PC-3 (cell line): Measurements from ENCODE around the gene CTF1. TPM values are rescaled to one million over a fixed set of nuclear protein-coding genes. Genes with fewer than 3 reads are reported as not detected.

Experiments used
- ATAC-seq: fragments of 200-7000 bp; cut with Tn5 transposase; 2 replicates; pipeline ENCODE4 v1.9.1; 2020; ENCODE audit warnings: mild to moderate bottlenecking, moderate library complexity
- BruUV-seq: library from RNA; stranded (reverse); fragments of 400-500 nt; replicated peaks from 2 replicates; lab custom pipeline; 2021; lab: Mats Ljungman, UMichigan
- CTCF ChIA-PET: fragments of 300-600 bp; sonication (Branson Sonifier 250); formaldehyde crosslinking; loops from one replicate; lab custom pipeline; 2022; ENCODE audit warnings: antibody characterized with exemption; lab: Charles Lee
- POLR2A ChIA-PET: fragments of 300-600 bp; sonication (Branson Sonifier 250); formaldehyde crosslinking; loops from one replicate; lab custom pipeline; 2022; ENCODE audit warnings: antibody characterized with exemption; ENCODE audit not compliant: unreplicated experiment; lab: Charles Lee
- DNase-seq: peaks from one replicate; pipeline ENCODE4 v3.0.0-alpha.2; 2015
- H2AFZ ChIP-seq: fragments of 300-600 bp; sonication (generic); 2 replicates; pipeline ENCODE4 v1.6.0; 2016; ENCODE audit warnings: antibody characterized with exemption, low read length
- H3F3A ChIP-seq: fragments of 300-600 bp; sonication (generic); one replicate; pipeline ENCODE4 v1.6.0; 2017; ENCODE audit warnings: antibody characterized with exemption, low read length, control low read depth, mild to moderate bottlenecking; ENCODE audit not compliant: unreplicated experiment
- H3K27ac ChIP-seq: fragments of 300-600 bp; sonication (generic); 2 replicates; pipeline ENCODE4 v1.5.1; 2016; ENCODE audit warnings: mild to moderate bottlenecking, low read length
- H3K27me3 ChIP-seq: fragments of 300-600 bp; sonication (generic); 2 replicates; pipeline ENCODE4 v1.6.1; 2016; ENCODE audit warnings: low read length, mixed read lengths
- H3K36me3 ChIP-seq: fragments of 300-600 bp; sonication (generic); 2 replicates; pipeline ENCODE4 v1.6.1; 2016; ENCODE audit warnings: low read depth, mixed run types, low read length, mixed read lengths
- H3K4me1 ChIP-seq: fragments of 300-600 bp; sonication (generic); 2 replicates; pipeline ENCODE4 v1.5.1; 2016; ENCODE audit warnings: low read length; ENCODE audit not compliant: insufficient read depth
- H3K4me2 ChIP-seq: fragments of 300-600 bp; sonication (generic); 2 replicates; pipeline ENCODE4 v1.6.0; 2016; ENCODE audit warnings: low read length
- H3K4me3 ChIP-seq: fragments of 300-600 bp; sonication (generic); 2 replicates; pipeline ENCODE4 v1.5.1; 2016; ENCODE audit warnings: mild to moderate bottlenecking, low read length, mixed read lengths
- H3K79me2 ChIP-seq: fragments of 300-600 bp; sonication (generic); 2 replicates; pipeline ENCODE4 v1.6.1; 2017; ENCODE audit warnings: low read length, mixed read lengths
- H3K9ac ChIP-seq: fragments of 300-600 bp; sonication (generic); 2 replicates; pipeline ENCODE4 v1.6.0; 2016; ENCODE audit warnings: mild to moderate bottlenecking, low read length
- H3K9me2 ChIP-seq: fragments of 300-600 bp; sonication (generic); replicated peaks from 2 replicates; pipeline ENCODE4 v1.6.1; 2016; ENCODE audit warnings: mixed run types, low read length, mixed read lengths
- H3K9me3 ChIP-seq: fragments of 300-600 bp; sonication (generic); 2 replicates; pipeline ENCODE4 v1.6.1; 2016; ENCODE audit warnings: low read length, mixed read lengths
- H4K20me1 ChIP-seq: fragments of 300-600 bp; sonication (generic); 2 replicates; pipeline ENCODE4 v1.6.1; 2016; ENCODE audit warnings: low read length, mixed read lengths
- EZH2 ChIP-seq: fragments of 300-600 bp; sonication (generic); IDR thresholded peaks from one replicate; pipeline ENCODE4 v1.6.1; 2017; ENCODE audit warnings: antibody characterized with exemption, mild to moderate bottlenecking, low read length; ENCODE audit not compliant: unreplicated experiment
- EZH2phosphoT487 ChIP-seq: fragments of 300-600 bp; sonication (generic); IDR thresholded peaks from 2 replicates; pipeline ENCODE4 v1.6.1; 2018; ENCODE audit warnings: mild to moderate bottlenecking, antibody characterized with exemption, low read length, borderline replicate concordance
- intact Hi-C: fragments of 100-400 bp; cut with micrococcal nuclease; formaldehyde crosslinking; loops from 2 replicates; pipeline ENCODE4 v1.9.0; 2023
- microRNA-seq: library from miRNA; unstranded; fragments of <30 nt; microRNA quantifications from one replicate; pipeline ENCODE4 v1.1.0, GENCODE V29; 2020; ENCODE audit not compliant: unreplicated experiment
- total RNA-seq: library from RNA; depleted of rRNA; stranded (reverse); fragments of >200 nt; gene quantifications from 2 replicates; pipeline ENCODE4 v1.2.3, GENCODE V29; 2014; rRNA removed
- TF ChIP-seq, protein P1 (sequence below): fragments of 300-600 bp; sonication (generic); conservative IDR thresholded peaks from 2 replicates; pipeline ENCODE4 v1.5.1; 2017; ENCODE audit warnings: antibody characterized with exemption, low read depth, mild to moderate bottlenecking, low read length

CTF1 gene
- total RNA-seq, 1 experiment from 2014 or later, result 0.29 TPM

DNA sequence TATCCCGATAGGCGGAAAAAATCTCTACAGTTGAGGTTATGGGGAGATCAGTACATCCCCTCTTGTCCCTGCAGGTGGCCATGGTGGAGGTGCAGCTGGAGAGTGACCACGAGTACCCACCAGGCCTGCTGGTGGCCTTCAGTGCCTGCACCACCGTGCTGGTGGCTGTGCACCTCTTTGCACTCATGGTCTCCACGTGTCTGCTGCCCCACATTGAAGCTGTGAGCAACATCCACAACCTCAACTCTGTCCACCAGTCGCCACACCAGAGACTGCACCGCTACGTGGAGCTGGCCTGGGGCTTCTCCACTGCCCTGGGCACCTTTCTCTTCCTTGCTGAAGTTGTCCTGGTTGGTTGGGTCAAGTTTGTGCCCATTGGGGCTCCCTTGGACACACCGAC, 56.7 kb downstream of the CTF1 start:
- H3K27ac ChIP-seq, result no peak overlapping the region
- H3K9me3 ChIP-seq, result no peaks in the 10 kb centered on the region
- no peaks in the 10 kb centered on the region for H4K20me1 ChIP-seq
- intact Hi-C loops, result no loop called here
- H3K27me3 ChIP-seq, result no peaks in the 10 kb centered on the region
- no peak for ATAC-seq
- no peaks in the 10 kb centered on the region for H3K9me2 ChIP-seq
- H3K79me2 ChIP-seq, result no peaks in the 10 kb centered on the region
- no peaks in the 10 kb centered on the region for H3F3A ChIP-seq
- H3K4me3 ChIP-seq, result no peak overlapping the region
- no peaks in the 10 kb centered on the region; the same call in 1 of the 2 replicates for H3K36me3 ChIP-seq
- TF ChIP-seq, protein P1, sequence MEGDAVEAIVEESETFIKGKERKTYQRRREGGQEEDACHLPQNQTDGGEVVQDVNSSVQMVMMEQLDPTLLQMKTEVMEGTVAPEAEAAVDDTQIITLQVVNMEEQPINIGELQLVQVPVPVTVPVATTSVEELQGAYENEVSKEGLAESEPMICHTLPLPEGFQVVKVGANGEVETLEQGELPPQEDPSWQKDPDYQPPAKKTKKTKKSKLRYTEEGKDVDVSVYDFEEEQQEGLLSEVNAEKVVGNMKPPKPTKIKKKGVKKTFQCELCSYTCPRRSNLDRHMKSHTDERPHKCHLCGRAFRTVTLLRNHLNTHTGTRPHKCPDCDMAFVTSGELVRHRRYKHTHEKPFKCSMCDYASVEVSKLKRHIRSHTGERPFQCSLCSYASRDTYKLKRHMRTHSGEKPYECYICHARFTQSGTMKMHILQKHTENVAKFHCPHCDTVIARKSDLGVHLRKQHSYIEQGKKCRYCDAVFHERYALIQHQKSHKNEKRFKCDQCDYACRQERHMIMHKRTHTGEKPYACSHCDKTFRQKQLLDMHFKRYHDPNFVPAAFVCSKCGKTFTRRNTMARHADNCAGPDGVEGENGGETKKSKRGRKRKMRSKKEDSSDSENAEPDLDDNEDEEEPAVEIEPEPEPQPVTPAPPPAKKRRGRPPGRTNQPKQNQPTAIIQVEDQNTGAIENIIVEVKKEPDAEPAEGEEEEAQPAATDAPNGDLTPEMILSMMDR, result no peak
- no peak for TF ChIP-seq EZH2
- TF ChIP-seq EZH2phosphoT487, result no peak
- no peak overlapping the region for H3K4me2 ChIP-seq
- ChIA-PET CTCF (no interaction called here), POLR2A (no interaction called here)
- H3K9ac ChIP-seq, result no peak overlapping the region
- DNase-seq, result no peak
- H3K4me1 ChIP-seq, result peaks cover 8% of the 10 kb centered on the region
- no peak overlapping the region for H2AFZ ChIP-seq
- no TSS peak for BruUV-seq

Small RNA genes within 50 kb of the gene (microRNA-seq; reads per million reads assigned to microRNA genes)
- gene MIR4519 (not detected), gene MIR762 (not detected)

Other genes with a start within 250 kb of the CTF1 start
- 9.6 and 14.5 TPM in 2 replicates for gene PRR14, start 245.7 kb upstream of the CTF1 start, total RNA-seq
- 22.2 and 35.0 TPM in 2 replicates for gene FBRS, start 238.2 kb upstream of the CTF1 start, total RNA-seq
- 19.0 and 29.6 TPM in 2 replicates for gene SRCAP, start 197.4 kb upstream of the CTF1 start, total RNA-seq
- 28.6 and 30.9 TPM in 2 replicates for gene PHKG2, start 148.2 kb upstream of the CTF1 start, total RNA-seq
- gene CFAP119, start 134.6 kb upstream of the CTF1 start, total RNA-seq, result 8.6 and 9.6 TPM in 2 replicates
- 64.1 and 80.2 TPM in 2 replicates for gene RNF40, start 134.3 kb upstream of the CTF1 start, total RNA-seq
- 7.8 and 8.4 TPM in 2 replicates for gene ZNF629, start 109.4 kb upstream of the CTF1 start, total RNA-seq
- 75.6 and 97.3 TPM in 2 replicates for gene BCL7C, start 2.5 kb upstream of the CTF1 start, total RNA-seq
- 36.2 and 48.5 TPM in 2 replicates for gene FBXL19, start 27.0 kb downstream of the CTF1 start, total RNA-seq
- 3.6 and 5.7 TPM in 2 replicates for gene ORAI3, start 52.5 kb downstream of the CTF1 start, total RNA-seq
- 7.9 and 8.6 TPM in 2 replicates for gene SETD1A, start 61.1 kb downstream of the CTF1 start, total RNA-seq
- 12.0 and 16.3 TPM in 2 replicates for gene HSD3B7, start 88.6 kb downstream of the CTF1 start, total RNA-seq
- 1.5 and 2.4 TPM in 2 replicates for gene STX1B, start 114.0 kb downstream of the CTF1 start, total RNA-seq
- 27.4 and 36.1 TPM in 2 replicates for gene STX4, start 136.9 kb downstream of the CTF1 start, total RNA-seq
- gene ZNF668, start 177.6 kb downstream of the CTF1 start, total RNA-seq, result 15.6 and 19.2 TPM in 2 replicates
- 5.5 and 8.5 TPM in 2 replicates for gene ZNF646, start 177.8 kb downstream of the CTF1 start, total RNA-seq
- 3.8 and 5.8 TPM in 2 replicates for gene PRSS53, start 192.3 kb downstream of the CTF1 start, total RNA-seq
- gene VKORC1, start 198.2 kb downstream of the CTF1 start, total RNA-seq, result 105 and 127 TPM in 2 replicates
- 47.7 and 69.1 TPM in 2 replicates for gene BCKDK, start 211.8 kb downstream of the CTF1 start, total RNA-seq
- gene KAT8, start 221.1 kb downstream of the CTF1 start, total RNA-seq, result 25.3 and 35.1 TPM in 2 replicates
- gene PRSS8, start 239.1 kb downstream of the CTF1 start, total RNA-seq, result 18.0 and 23.4 TPM in 2 replicates